Measurements from ENCODE around the gene TBX2. TPM values are rescaled to one million over a fixed set of nuclear protein-coding genes. Genes with fewer than 3 reads are reported as not detected.
A peak's percentile ranks its signal among the peaks of the same experiment; 100 is the strongest.

TBX2 gene
- total and polyA plus RNA-seq, 2 of the 13 experiments (the other 11 are each of a cell fraction or from before 2014, with no cell fraction given), result 2.8 to 15.3 TPM

- no peak for TF ChIP-seq ARID5B (CRISPR knock-in tag; IDR thresholded peaks at IDR 0.05)
- TF ChIP-seq ZNF747 (CRISPR knock-in tag; IDR thresholded peaks at IDR 0.05; ENCODE audit: borderline replicate concordance), result no peak
- TF ChIP-seq ZNF589 (CRISPR knock-in tag; conservative IDR thresholded peaks at IDR 0.05), result no peak
- no peak for TF ChIP-seq SNAPC4 (CRISPR knock-in tag; IDR thresholded peaks at IDR 0.05)
- no peak for TF ChIP-seq ZNF710 (CRISPR knock-in tag; IDR thresholded peaks at IDR 0.05; ENCODE audit: borderline replicate concordance)
- TF ChIP-seq KDM1A (CRISPR knock-in tag; IDR thresholded peaks at IDR 0.05), result no peak
- no peak for TF ChIP-seq CREM (IDR thresholded peaks at IDR 0.05)
- TF ChIP-seq CREM (CRISPR knock-in tag; IDR thresholded peaks at IDR 0.05), result no peak
- no peak for TF ChIP-seq GABPB1 (CRISPR knock-in tag; IDR thresholded peaks at IDR 0.05)
- TF ChIP-seq LCORL (IDR thresholded peaks at IDR 0.05), result no peak
- 0 out of 2 replicates have a peak, but pooled peaks have one; percentile 10 for TF ChIP-seq LCORL (CRISPR knock-in tag; IDR thresholded peaks at IDR 0.05)
- TF ChIP-seq ZGPAT (CRISPR knock-in tag; IDR thresholded peaks at IDR 0.05), result no peak
- TF ChIP-seq ZC3H13 (CRISPR knock-in tag; IDR thresholded peaks at IDR 0.05), result no peak
- TF ChIP-seq NKX3-1 (CRISPR knock-in tag; IDR thresholded peaks at IDR 0.05), result no peak; the same call in 1 of the 2 replicates
- no peak for TF ChIP-seq ZNF784 (CRISPR knock-in tag; IDR thresholded peaks at IDR 0.05; ENCODE audit: borderline replicate concordance)
- no peak for TF ChIP-seq RFX5 (IDR thresholded peaks at IDR 0.05; ENCODE audit: low read depth, low read length)
- TF ChIP-seq PITX1 (CRISPR knock-in tag; IDR thresholded peaks at IDR 0.05), result no peak; the same call in 1 of the 2 replicates
Measured at GRCh38 chr17:61455324-61456060, 55.8 kb downstream of the TBX2 start (continued).
